Gastrocnemius medialis (tissue), 4 donors: ENCODE measurements around the gene FYB2.

ENCODE experiments used
- CTCF ChIP-seq, 5 experiments: fragments of 450-650 bp in 3 of 5; fragments of 200-600 bp in 2 of 5; sonication (generic) in 2 of 5; IDR thresholded peaks in 4 of 5; conservative IDR thresholded peaks in 1 of 5; 1 replicate in 4 of 5; 2 replicates in 1 of 5; pipeline ENCODE4 v1.5.1; 2016 to 2019; ENCODE audit warnings: antibody characterized with exemption in 5 of 5, mild to moderate bottlenecking in 3 of 5, moderate library complexity in 3 of 5
- POLR2A ChIP-seq, 2 donors: fragments of 450-650 bp; IDR thresholded peaks; one replicate each; pipeline ENCODE4 v1.6.1; 2017; ENCODE audit warnings: antibody characterized with exemption in 2 of 2, mild to moderate bottlenecking in 2 of 2, moderate library complexity in 2 of 2

- TF ChIP-seq POLR2A (IDR thresholded peaks at IDR 0.05) (no peak), CTCF (IDR thresholded peaks at IDR 0.05 in 4 of 5, conservative IDR thresholded peaks at IDR 0.05 in 1 of 5) (no peak)
Observed at GRCh38 chr1:56790036-56790435, 29.2 kb downstream of the FYB2 start.
